H9 (cell line): ENCODE data around the gene CDKAL1. TPM values are rescaled to one million over a fixed set of nuclear protein-coding genes. Genes with fewer than 3 reads are reported as not detected.

ENCODE experiments used
- DNase-seq: peaks from one replicate; pipeline ENCODE4 v3.0.0-alpha.2; 2017
- H2AFZ ChIP-seq: one replicate; pipeline ENCODE4 v1.6.1; 2013; ENCODE audit warnings: mild to moderate bottlenecking, low read length, control low read depth, moderate library complexity
- H2AK5ac ChIP-seq: 2 replicates; pipeline ENCODE4 v1.6.1; 2013; ENCODE audit warnings: low read length, control low read depth, mixed read lengths; ENCODE audit not compliant: insufficient read length
- H2BK120ac ChIP-seq: one replicate; pipeline ENCODE4 v1.6.1; 2013; ENCODE audit warnings: low read depth, mild to moderate bottlenecking, low read length, control low read depth, inconsistent platforms; ENCODE audit not compliant: poor library complexity, severe bottlenecking
- H2BK12ac ChIP-seq: 2 replicates; pipeline ENCODE4 v1.6.1; 2013; ENCODE audit warnings: low read length, control low read depth, mixed read lengths, low read depth; ENCODE audit not compliant: insufficient read length
- H2BK15ac ChIP-seq: 2 replicates; pipeline ENCODE4 v1.6.1; 2013; ENCODE audit warnings: low read depth, low read length, control low read depth
- H2BK20ac ChIP-seq: one replicate; pipeline ENCODE4 v1.6.1; 2013; ENCODE audit warnings: low read depth, mild to moderate bottlenecking, low read length, control low read depth, inconsistent platforms; ENCODE audit not compliant: poor library complexity, severe bottlenecking
- H2BK5ac ChIP-seq: 2 replicates; pipeline ENCODE4 v1.6.1; 2013; ENCODE audit warnings: low read length, control low read depth, mixed read lengths; ENCODE audit not compliant: insufficient read length
- H3K14ac ChIP-seq: 2 replicates; pipeline ENCODE4 v1.6.1; 2013; ENCODE audit warnings: low read length, control low read depth; ENCODE audit not compliant: insufficient read depth
- H3K18ac ChIP-seq: 2 replicates; pipeline ENCODE4 v1.6.1; 2013; ENCODE audit warnings: low read depth, mild to moderate bottlenecking, mixed read lengths, low read length, control low read depth; ENCODE audit not compliant: insufficient read length
- H3K23ac ChIP-seq: 2 replicates; pipeline ENCODE4 v1.6.1; 2013; ENCODE audit warnings: low read length, control low read depth, mixed read lengths, low read depth; ENCODE audit not compliant: insufficient read length
- H3K23me2 ChIP-seq: 2 replicates; pipeline ENCODE4 v1.6.1; 2013; ENCODE audit warnings: low read depth, mild to moderate bottlenecking, mixed read lengths, low read length, control low read depth; ENCODE audit not compliant: insufficient read length, poor library complexity, severe bottlenecking
- H3K27ac ChIP-seq: 2 replicates; pipeline ENCODE4 v1.5.1; 2013; ENCODE audit warnings: low read length, control low read depth, mixed read lengths, low read depth; ENCODE audit not compliant: insufficient read length
- H3K27me3 ChIP-seq: 2 replicates; pipeline ENCODE4 v1.6.1; 2013; ENCODE audit warnings: low read length, control low read depth, inconsistent platforms; ENCODE audit not compliant: insufficient read depth
- H3K4ac ChIP-seq: 2 replicates; pipeline ENCODE4 v1.6.1; 2013; ENCODE audit warnings: low read depth, mild to moderate bottlenecking, control low read depth, inconsistent platforms, low read length, moderate library complexity
- H3K4me1 ChIP-seq: 2 replicates; pipeline ENCODE4 v1.6.1; 2013; ENCODE audit warnings: low read length, control low read depth, inconsistent platforms; ENCODE audit not compliant: insufficient read depth
- H3K4me2 ChIP-seq: 2 replicates; pipeline ENCODE4 v1.6.1; 2013; ENCODE audit warnings: low read length, control low read depth, mixed read lengths; ENCODE audit not compliant: insufficient read length, insufficient read depth
- H3K56ac ChIP-seq: 2 replicates; pipeline ENCODE4 v1.6.1; 2013; ENCODE audit warnings: low read depth, mild to moderate bottlenecking, mixed read lengths, low read length, control low read depth; ENCODE audit not compliant: insufficient read length
- H3K79me1 ChIP-seq: 2 replicates; pipeline ENCODE4 v1.6.1; 2013; ENCODE audit warnings: low read depth, mild to moderate bottlenecking, moderate library complexity, low read length, control low read depth, inconsistent platforms; ENCODE audit not compliant: insufficient read depth, poor library complexity, severe bottlenecking
- H3K79me2 ChIP-seq: 2 replicates; pipeline ENCODE4 v1.6.1; 2013; ENCODE audit warnings: low read length, control low read depth, inconsistent platforms; ENCODE audit not compliant: insufficient read depth
- H3K9ac ChIP-seq: 2 replicates; pipeline ENCODE4 v1.6.1; 2013; ENCODE audit warnings: low read length, control low read depth, mixed read lengths; ENCODE audit not compliant: insufficient read length; ENCODE audit errors: extremely low read depth
- H3K9me3 ChIP-seq: one replicate; pipeline ENCODE4 v1.6.1; 2013; ENCODE audit warnings: low read depth, low read length, inconsistent platforms; ENCODE audit not compliant: control insufficient read depth
- H3T11ph ChIP-seq: one replicate; pipeline ENCODE4 v1.6.1; 2013; ENCODE audit warnings: mild to moderate bottlenecking, low read length, control low read depth, inconsistent platforms
- H4K20me1 ChIP-seq: one replicate; pipeline ENCODE4 v1.6.1; 2013; ENCODE audit not compliant: control insufficient read depth, insufficient read length, insufficient read depth
- H4K5ac ChIP-seq: 2 replicates; pipeline ENCODE4 v1.6.1; 2013; ENCODE audit warnings: low read depth, mild to moderate bottlenecking, mixed read lengths, low read length, control low read depth; ENCODE audit not compliant: insufficient read length
- H4K8ac ChIP-seq: replicated peaks from 2 replicates; pipeline ENCODE4 v1.6.1; 2013; ENCODE audit warnings: low read length, control low read depth, mixed read lengths, low read depth; ENCODE audit not compliant: insufficient read length
- H4K91ac ChIP-seq: 2 replicates; pipeline ENCODE4 v1.6.1; 2013; ENCODE audit warnings: low read depth, mild to moderate bottlenecking, moderate library complexity, mixed read lengths, low read length, control low read depth; ENCODE audit not compliant: insufficient read length
- H3K27ac Mint-ChIP-seq, 3 experiments: 2 replicates in 2 of 3; 3 replicates in 1 of 3; pipeline ENCODE4 v1.8.0; 2020 to 2021; ENCODE audit warnings: mixed read lengths in 3 of 3, mild to moderate bottlenecking in 1 of 3, moderate library complexity in 1 of 3
- H3K27me3 Mint-ChIP-seq: 2 replicates; pipeline ENCODE4 v1.8.0; 2021; ENCODE audit warnings: low read depth, mild to moderate bottlenecking, moderate library complexity, mixed read lengths
- H3K36me3 Mint-ChIP-seq, 3 experiments: 2 replicates in 2 of 3; 3 replicates in 1 of 3; pipeline ENCODE4 v1.8.0; 2020 to 2021; ENCODE audit warnings: low read depth in 3 of 3, mixed read lengths in 3 of 3; ENCODE audit not compliant: insufficient read depth in 1 of 3
- H3K4me1 Mint-ChIP-seq, 2 experiments: 2 replicates each; pipeline ENCODE4 v1.8.0; 2020; ENCODE audit warnings: mixed read lengths in 2 of 2
- H3K4me3 Mint-ChIP-seq, 2 experiments: 2 replicates in 1 of 2; 3 replicates in 1 of 2; pipeline ENCODE4 v1.8.0; 2020 to 2021; ENCODE audit warnings: mild to moderate bottlenecking in 2 of 2, mixed read lengths in 2 of 2, moderate library complexity in 1 of 2
- H3K9me3 Mint-ChIP-seq, 2 experiments: 2 replicates in 1 of 2; 3 replicates in 1 of 2; pipeline ENCODE4 v1.8.0; 2020; ENCODE audit warnings: mild to moderate bottlenecking in 2 of 2, mixed read lengths in 2 of 2, moderate library complexity in 1 of 2
- WGBS: extraction: QIAGEN DNeasy Blood & Tissue Kit; methylation state at CpG from one replicate; pipeline ENCODE4 v1.1.7; 2013; ENCODE audit warnings: missing lambda C conversion rate, low lambda C conversion rate, mixed read lengths; ENCODE audit not compliant: insufficient read length; ENCODE audit errors: extremely low coverage; 5-methylcytosine and 5-hydroxymethylcytosine counted together
- total RNA-seq: library from RNA; stranded (reverse); gene quantifications from 2 replicates; pipeline ENCODE4 v1.2.1, GENCODE V29; 2021
- TF ChIP-seq, protein P1 (sequence below): fragments of 200-600 bp; sonication (generic); conservative IDR thresholded peaks from 3 replicates; pipeline ENCODE4 v1.8.0; 2021; ENCODE audit warnings: antibody characterized with exemption, mild to moderate bottlenecking

The CDKAL1 gene
- total RNA-seq, 1 experiment from 2014 or later, result 23.0 TPM

DNA sequence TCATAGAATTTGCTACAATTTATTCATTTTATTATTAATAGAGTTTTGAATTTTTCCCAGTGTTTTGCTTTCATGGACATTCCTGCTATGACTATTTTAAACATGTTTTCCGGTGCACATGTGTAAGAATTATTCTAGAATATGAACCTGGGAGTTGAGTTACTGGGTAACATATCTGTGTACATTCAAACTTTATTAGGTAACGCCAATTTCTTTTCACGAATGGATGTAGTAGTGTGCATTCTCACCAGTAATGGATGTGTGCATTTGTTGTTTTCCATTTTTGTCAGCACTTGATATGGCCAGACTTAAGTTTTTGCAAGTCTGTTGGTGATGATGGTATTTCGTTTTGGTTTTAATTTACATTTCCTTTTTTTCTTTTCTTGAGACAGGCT, 118.8 kb downstream of the CDKAL1 start:
- Histone ChIP-seq H3K27ac (no peak overlapping the region), H4K5ac (no peak overlapping the region), H2BK15ac (no peak overlapping the region), H3K56ac (no peak overlapping the region), H3K14ac (no peak overlapping the region), H3K18ac (no peak overlapping the region), H3K27me3 (no peaks in the 10 kb centered on the region), H3K79me2 (no peaks in the 10 kb centered on the region), H3K4ac (no peak overlapping the region), H3K9ac (no peak overlapping the region), H2BK120ac (no peak overlapping the region), H4K20me1 (no peaks in the 10 kb centered on the region), H2BK12ac (no peak overlapping the region), H3K4me1 (no peaks in the 10 kb centered on the region), H4K8ac (no peak overlapping the region), H3T11ph (no peak overlapping the region), H2BK20ac (no peak overlapping the region), H2BK5ac (no peak overlapping the region), H2AFZ (no peak overlapping the region), H3K9me3 (no peaks in the 10 kb centered on the region), H3K79me1 (no peaks in the 10 kb centered on the region), H4K91ac (no peak overlapping the region), H3K23me2 (no peaks in the 10 kb centered on the region), H3K4me2 (no peak overlapping the region), H2AK5ac (no peak overlapping the region), H3K23ac (no peak overlapping the region)
- TF ChIP-seq, protein P1, sequence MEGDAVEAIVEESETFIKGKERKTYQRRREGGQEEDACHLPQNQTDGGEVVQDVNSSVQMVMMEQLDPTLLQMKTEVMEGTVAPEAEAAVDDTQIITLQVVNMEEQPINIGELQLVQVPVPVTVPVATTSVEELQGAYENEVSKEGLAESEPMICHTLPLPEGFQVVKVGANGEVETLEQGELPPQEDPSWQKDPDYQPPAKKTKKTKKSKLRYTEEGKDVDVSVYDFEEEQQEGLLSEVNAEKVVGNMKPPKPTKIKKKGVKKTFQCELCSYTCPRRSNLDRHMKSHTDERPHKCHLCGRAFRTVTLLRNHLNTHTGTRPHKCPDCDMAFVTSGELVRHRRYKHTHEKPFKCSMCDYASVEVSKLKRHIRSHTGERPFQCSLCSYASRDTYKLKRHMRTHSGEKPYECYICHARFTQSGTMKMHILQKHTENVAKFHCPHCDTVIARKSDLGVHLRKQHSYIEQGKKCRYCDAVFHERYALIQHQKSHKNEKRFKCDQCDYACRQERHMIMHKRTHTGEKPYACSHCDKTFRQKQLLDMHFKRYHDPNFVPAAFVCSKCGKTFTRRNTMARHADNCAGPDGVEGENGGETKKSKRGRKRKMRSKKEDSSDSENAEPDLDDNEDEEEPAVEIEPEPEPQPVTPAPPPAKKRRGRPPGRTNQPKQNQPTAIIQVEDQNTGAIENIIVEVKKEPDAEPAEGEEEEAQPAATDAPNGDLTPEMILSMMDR, result no peak
- Mint-ChIP-seq H3K4me3 (no peak overlapping the region), H3K9me3 (no peaks in the 10 kb centered on the region), H3K4me1 (peaks cover 18 to 24% of the 10 kb centered on the region in 2 experiments), H3K27me3 (no peaks in the 10 kb centered on the region), H3K27ac (no peak overlapping the region), H3K36me3 (peaks cover 3 to 4% (median 3%) of the 10 kb centered on the region in 3 experiments; a peak in 4 of 7 replicates)
- no CpG with 5 or more reads among the region's 4 CpGs for WGBS
- DNase-seq, result no peak
